Heart left ventricle (tissue), 16 donors: ENCODE results near the gene ROCK2. TPM values are rescaled to one million over a fixed set of nuclear protein-coding genes. Genes with fewer than 3 reads are reported as not detected.

ENCODE experiments used
- ATAC-seq, 4 donors: fragments of 200-7000 bp; cut with Tn5 transposase; one replicate each; pipeline ENCODE4 v1.9.1; 2020 to 2022; ENCODE audit warnings: moderate library complexity in 4 of 4, mild to moderate bottlenecking in 3 of 4, moderate number of reproducible peaks in 1 of 4
- DNase-seq, 5 donors: peaks; one replicate each; pipeline ENCODE4 v3.0.0-alpha.2; 2020
- H3K27ac ChIP-seq, 12 donors: fragments of 200-600 bp; sonication (generic) in 4 of 12; one replicate each; pipeline versions ENCODE4 v1.5.0 to v1.8.0; 2016 to 2022; ENCODE audit warnings: mild to moderate bottlenecking in 2 of 12
- H3K27me3 ChIP-seq, 9 donors: fragments of 200-600 bp; sonication (generic) in 2 of 9; one replicate each; pipeline versions ENCODE4 v1.5.1 to v1.8.0; 2016 to 2022; ENCODE audit warnings: mild to moderate bottlenecking in 3 of 9
- H3K36me3 ChIP-seq, 9 donors: fragments of 200-600 bp; sonication (generic) in 2 of 9; one replicate each; pipeline versions ENCODE4 v1.5.0 to v1.8.0; 2018 to 2022; ENCODE audit warnings: mild to moderate bottlenecking in 2 of 9
- H3K4me1 ChIP-seq, 12 donors: fragments of 200-600 bp; sonication (generic) in 4 of 12; one replicate each; pipeline versions ENCODE4 v1.5.0 to v1.8.0; 2016 to 2022; ENCODE audit warnings: mild to moderate bottlenecking in 3 of 12
- H3K4me3 ChIP-seq, 12 donors: fragments of 200-600 bp; sonication (generic) in 4 of 12; one replicate each; pipeline versions ENCODE4 v1.5.0 to v1.8.0; 2017 to 2022; ENCODE audit warnings: mild to moderate bottlenecking in 9 of 12, moderate library complexity in 4 of 12
- H3K9me3 ChIP-seq, 12 donors: fragments of 200-600 bp; sonication (generic) in 4 of 12; one replicate each; pipeline versions ENCODE4 v1.5.0 to v1.8.0; 2016 to 2022; ENCODE audit warnings: mild to moderate bottlenecking in 1 of 12
- CTCF ChIP-seq, 12 donors: fragments of 200-600 bp; sonication (generic) in 4 of 12; IDR thresholded peaks; one replicate each; pipeline versions ENCODE4 v1.5.0 to v1.8.0; 2018 to 2022; ENCODE audit warnings: antibody characterized with exemption in 12 of 12, mild to moderate bottlenecking in 5 of 12
- POLR2A ChIP-seq, 2 donors: fragments of 450-650 bp; IDR thresholded peaks; one replicate each; pipeline ENCODE4 v1.6.1; 2017; ENCODE audit warnings: antibody characterized with exemption in 2 of 2, mild to moderate bottlenecking in 2 of 2, moderate library complexity in 2 of 2
- WGBS, 4 donors: extraction: QIAGEN DNeasy Blood & Tissue Kit in 2 of 4; methylation state at CpG; one replicate each; pipeline versions ENCODE4 v1.1.5 to v1.1.7; 2013 to 2018; 5-methylcytosine and 5-hydroxymethylcytosine counted together
- intact Hi-C, 10 donors: fragments of 100-400 bp; cut with DNase I; formaldehyde crosslinking; loops; one replicate each; pipeline versions ENCODE4 v1.11.1 to v1.14.2; 2022
- polyA plus RNA-seq, 2 donors: library from polyadenylated mRNA; stranded (reverse); fragments of 200-250 nt; gene quantifications; one replicate each; pipeline ENCODE4 v1.2.3, GENCODE V29; 2013
- total RNA-seq, 9 donors: library from RNA; depleted of rRNA in 2 of 9; stranded (reverse); fragments of >200 nt in 2 of 9; fragmentation: NEBNext Ultra II Directional in 3 of 9; extraction: Animal tissue kit (Norgen Biotek cat#: 25700) in 3 of 9; gene quantifications; one replicate each; pipeline versions ENCODE4 v1.1.0 to v1.2.4, GENCODE V29; 2016 to 2023
- donor health status: ischemic (EF 13 %, LVEDD 7.1; RV severe dilation, severe dysfunction).
- donor health status: healthy with polysubstance abuse.
- donor health status: DM: no; HTN: yes; CAD: no.
- donor health status: DM: no; HTN: no; CAD: no.
- donor health status: ischemic (EF 25% LVEDD 6.9; RV normal size, moderate dysfunction).
- donor health status: ischemic (EF 25% LVEDD 5.7; RV mildly dilated, moderate dysfunction).
- donor health status: healthy.
- donor health status: DM: yes; HTN: yes; CAD: no.
- donor health status: ischemic (EF 35%, LVEDD 5.7; RV mildly dilated, moderate dysfunction).
- donor health status: nonischemic (EF 11% LVEDD 7.7; RV severe dilation, severe dysfunction).
- donor health status: DM: yes; HTN: yes; CAD: no.
- donor health status: PGD.
- donor health status: ischemic (EF 29% LVEDD 5.4; RV normal size, mild dysfunction).
- donor health status: nonischemic (EF 23%, LVEDD 6.1; RV moderate dilation, normal function).

Gene ROCK2
- total and polyA plus RNA-seq, 11 donors, result 6.1 to 44.3 (median 38.0) TPM

- DNase-seq (no peak), ATAC-seq (no peak)
- intact Hi-C loops, result loop anchor here in 3 of 10 donors (5.0 to 10.0 kb wide), 2 partner anchors 48 to 56 kb away; partner anchors contain the start of gene ROCK2 (in 2 of the 3)
- Histone ChIP-seq H3K27me3 (no peaks in the 10 kb centered on the region), H3K9me3 (peaks cover 0 to 8% (median 4%) of the 10 kb centered on the region in 12 donors), H3K4me1 (peaks cover 0 to 47% (median 25%) of the 10 kb centered on the region in 12 donors), H3K4me3 (no peak overlapping the region), H3K36me3 (peaks cover 0 to 29% (median 22%) of the 10 kb centered on the region in 9 donors), H3K27ac (peak overlapping the region in 11 of 12 donors; percentile 7 to 63 (median 24))
- TF ChIP-seq CTCF (IDR thresholded peaks at IDR 0.05) (no peak), POLR2A (IDR thresholded peaks at IDR 0.05) (no peak)
These were observed 58.1 kb downstream of the ROCK2 start for GRCh38 chr2:11286323-11286722.

DNA sequence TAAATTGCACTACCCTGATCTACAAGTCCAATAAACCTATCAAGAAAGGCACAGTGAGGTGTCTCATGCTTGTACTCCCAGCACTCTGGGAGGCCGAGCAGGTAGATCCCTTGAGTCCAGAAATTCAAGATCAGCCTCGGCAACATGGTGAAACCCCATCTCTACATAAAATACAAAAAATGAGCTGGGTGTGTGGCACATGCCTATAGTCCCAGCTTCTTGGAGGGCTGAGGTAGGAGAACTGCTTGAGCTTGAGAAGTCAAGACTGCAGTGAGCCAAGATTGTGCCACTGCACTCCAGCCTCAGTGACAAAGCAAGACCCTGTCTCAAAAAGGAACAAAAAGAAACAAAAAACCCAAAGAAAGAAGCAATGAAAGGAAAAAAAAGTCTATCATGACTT is 58.9 kb downstream of the ROCK2 start:
- peak overlapping the region in 1 of 12 donors; percentile 8 for H3K27ac ChIP-seq

DNA sequence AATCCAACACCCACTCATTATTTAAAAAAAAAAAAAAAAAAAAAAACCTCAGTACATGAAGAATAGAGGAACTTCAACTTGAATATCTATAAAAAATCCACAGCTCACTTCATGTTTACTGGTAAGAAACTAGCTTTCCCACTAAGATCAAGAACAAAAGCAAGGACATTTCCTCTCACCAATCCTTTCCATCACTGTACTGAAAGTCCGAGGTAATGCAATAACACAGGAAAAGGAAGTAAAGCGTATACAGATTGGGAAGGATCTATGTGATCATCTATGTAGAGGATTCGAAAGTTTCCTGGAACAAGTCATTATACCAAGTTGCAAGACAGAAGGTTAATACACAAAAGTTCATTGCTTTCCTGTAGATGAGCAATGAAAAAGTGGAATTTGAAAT is 63.2 kb downstream of the ROCK2 start:
- ATAC-seq (no peak), DNase-seq (no peak)
- peaks cover 0 to 15% (median 0%) of the 10 kb centered on the region in 12 donors for H3K4me1 ChIP-seq
- H3K27me3 ChIP-seq, result no peaks in the 10 kb centered on the region
- H3K9me3 ChIP-seq, result peaks cover 0 to 8% (median 4%) of the 10 kb centered on the region in 12 donors
- WGBS, 4 donors, result 49 to 70% (median 64%) methylated on average over 3 of the region's 3 CpGs
- intact Hi-C loops, result loop anchor here in 2 of 10 donors (5.0 to 10.0 kb wide), 2 partner anchors 51 to 54 kb away; no protein-coding TSS in a partner anchor
- TF ChIP-seq POLR2A (IDR thresholded peaks at IDR 0.05), result no peak
- no peak for TF ChIP-seq CTCF (IDR thresholded peaks at IDR 0.05)
- H3K27ac ChIP-seq, result no peak overlapping the region
- H3K4me3 ChIP-seq, result no peak overlapping the region
- peaks cover 0 to 45% (median 29%) of the 10 kb centered on the region in 9 donors for H3K36me3 ChIP-seq

More for the DNA sequence above, 58.9 kb downstream of the ROCK2 start:
- H3K9me3 ChIP-seq, result peaks cover 0 to 8% (median 4%) of the 10 kb centered on the region in 12 donors
- peaks cover 0 to 49% (median 27%) of the 10 kb centered on the region in 12 donors for H3K4me1 ChIP-seq
- ATAC-seq (no peak), DNase-seq (no peak)
- H3K27me3 ChIP-seq, result no peaks in the 10 kb centered on the region
- intact Hi-C loops, result loop anchor here in 3 of 10 donors (5.0 to 10.0 kb wide), 2 partner anchors 49 to 57 kb away; partner anchors contain the start of gene ROCK2 (in 2 of the 3)
- H3K4me3 ChIP-seq, result no peak overlapping the region
- peaks cover 0 to 32% (median 22%) of the 10 kb centered on the region in 9 donors for H3K36me3 ChIP-seq
- no peak for TF ChIP-seq CTCF (IDR thresholded peaks at IDR 0.05)
- no peak for TF ChIP-seq POLR2A (IDR thresholded peaks at IDR 0.05)
- 98 to 100% (median 99%) methylated on average over 2 of the region's 2 CpGs for WGBS, 4 donors

DNA sequence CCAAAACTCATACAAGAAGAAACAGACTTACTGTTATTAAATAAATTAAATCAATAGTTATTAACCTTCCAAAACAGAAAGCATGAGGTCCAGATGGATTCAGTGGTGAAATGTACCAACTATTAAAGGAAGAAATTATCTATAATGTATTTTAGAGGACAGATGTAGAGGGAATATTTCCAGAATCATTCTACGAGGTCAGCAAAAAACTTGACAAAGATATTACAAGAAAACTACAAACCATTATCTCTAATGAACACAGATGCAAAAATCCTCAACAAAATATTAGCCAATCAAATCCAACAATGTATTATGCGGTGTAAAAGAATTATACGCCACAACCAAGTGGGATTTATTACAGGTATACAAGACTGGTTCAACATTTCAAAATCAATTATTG is 63.7 kb downstream of the ROCK2 start:
- ATAC-seq (no peak), DNase-seq (no peak)
- TF ChIP-seq POLR2A (IDR thresholded peaks at IDR 0.05) (no peak), CTCF (IDR thresholded peaks at IDR 0.05) (no peak)
- Histone ChIP-seq H3K36me3 (peaks cover 0 to 41% (median 26%) of the 10 kb centered on the region in 9 donors), H3K9me3 (peaks cover 0 to 8% (median 4%) of the 10 kb centered on the region in 12 donors), H3K27me3 (no peaks in the 10 kb centered on the region), H3K27ac (no peak overlapping the region), H3K4me3 (no peak overlapping the region), H3K4me1 (peaks cover 0 to 17% (median 0%) of the 10 kb centered on the region in 12 donors)
- WGBS, 4 donors, result 89 to 95% (median 94%) methylated on average over 3 of the region's 3 CpGs
- intact Hi-C loops, result loop anchor here in 2 of 10 donors (5.0 to 10.0 kb wide), 2 partner anchors 52 to 54 kb away; no protein-coding TSS in a partner anchor
